GM15510 (cell line): ENCODE results near the gene HDGFL2.

ENCODE experiments used
- POLR2A ChIP-seq: IDR thresholded peaks from 3 replicates; pipeline ENCODE4 v1.6.1; 2011; ENCODE audit warnings: borderline replicate concordance; ENCODE audit not compliant: insufficient read length; ENCODE audit errors: extremely low read depth

HDGFL2 gene

DNA sequence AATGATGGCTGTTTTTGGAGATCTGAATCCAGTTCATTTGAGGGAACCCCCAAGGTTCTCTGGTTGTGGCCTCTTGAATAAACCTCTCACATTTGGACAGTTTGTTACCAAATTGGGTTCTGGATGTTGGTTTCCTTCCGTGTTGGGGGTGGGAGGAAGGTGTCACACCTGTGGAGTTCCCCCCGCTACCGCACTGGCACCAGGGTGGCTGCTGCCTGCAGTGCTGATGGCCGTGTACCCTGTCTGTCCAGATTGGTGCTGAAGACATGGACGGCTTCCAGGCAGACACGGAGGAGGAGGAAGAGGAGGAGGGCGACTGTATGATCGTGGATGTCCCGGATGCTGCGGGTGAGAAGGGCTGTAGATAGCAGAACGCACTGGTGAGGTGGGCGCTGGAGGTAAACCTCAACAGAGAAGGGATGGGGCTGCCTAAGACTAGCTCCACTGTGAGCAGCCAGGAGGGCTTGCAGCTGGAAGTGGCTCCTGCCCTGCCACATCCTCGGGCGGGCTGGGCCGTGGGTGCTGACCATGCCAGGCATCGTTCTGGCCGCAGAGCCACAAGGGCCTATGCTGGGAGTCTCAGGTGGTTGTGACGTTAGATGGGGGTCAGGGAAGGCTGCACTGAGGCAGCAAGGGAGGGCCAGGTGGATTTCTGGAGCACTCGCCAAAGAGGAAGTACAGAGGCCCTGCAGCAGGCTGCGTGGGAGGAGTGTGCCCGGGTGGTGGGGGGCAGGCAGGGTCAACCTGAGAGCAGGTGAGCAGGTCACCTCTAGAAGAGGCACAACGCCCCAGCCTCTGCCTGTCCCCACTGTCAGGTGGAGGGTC is 29.9 kb upstream of the HDGFL2 start:
- no peak for TF ChIP-seq POLR2A

DNA sequence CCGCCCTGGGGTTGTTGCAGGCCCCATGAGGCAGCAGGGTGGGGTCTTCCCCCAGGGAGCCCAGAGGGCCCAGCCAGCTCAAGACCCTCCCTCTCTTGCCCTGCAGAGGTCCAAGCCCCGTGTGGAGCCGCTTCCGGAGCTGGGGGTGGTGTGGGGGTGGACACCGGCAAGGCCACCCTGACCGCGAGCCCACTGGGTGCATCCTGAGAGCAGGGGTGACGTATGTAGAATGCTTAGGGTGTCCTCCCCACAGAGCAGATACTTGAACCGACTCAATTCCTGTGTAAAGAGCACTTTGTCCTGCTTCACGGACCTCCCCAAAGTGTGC is 29.3 kb upstream of the HDGFL2 start:
- TF ChIP-seq POLR2A: no peak

DNA sequence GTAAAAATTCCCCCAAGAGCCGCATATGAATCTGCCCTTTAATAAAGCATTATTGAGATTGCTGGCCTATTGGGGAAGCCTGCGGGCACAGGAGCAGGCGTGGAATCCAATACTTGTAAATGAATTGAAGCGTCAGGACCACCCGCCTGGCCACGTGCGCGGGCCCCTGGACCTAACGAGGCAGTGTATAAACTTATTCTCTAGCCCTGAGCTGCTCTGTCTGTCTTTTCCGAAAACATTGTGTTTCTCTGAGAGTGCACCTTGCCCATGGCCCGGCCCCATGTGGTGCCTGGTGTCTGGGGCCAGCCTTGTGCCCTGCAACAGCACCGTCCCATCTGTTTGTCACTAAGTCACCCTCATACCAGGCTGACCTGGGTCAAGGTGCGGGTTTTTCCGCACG is 28.9 kb upstream of the HDGFL2 start:
- TF ChIP-seq POLR2A: no peak

DNA sequence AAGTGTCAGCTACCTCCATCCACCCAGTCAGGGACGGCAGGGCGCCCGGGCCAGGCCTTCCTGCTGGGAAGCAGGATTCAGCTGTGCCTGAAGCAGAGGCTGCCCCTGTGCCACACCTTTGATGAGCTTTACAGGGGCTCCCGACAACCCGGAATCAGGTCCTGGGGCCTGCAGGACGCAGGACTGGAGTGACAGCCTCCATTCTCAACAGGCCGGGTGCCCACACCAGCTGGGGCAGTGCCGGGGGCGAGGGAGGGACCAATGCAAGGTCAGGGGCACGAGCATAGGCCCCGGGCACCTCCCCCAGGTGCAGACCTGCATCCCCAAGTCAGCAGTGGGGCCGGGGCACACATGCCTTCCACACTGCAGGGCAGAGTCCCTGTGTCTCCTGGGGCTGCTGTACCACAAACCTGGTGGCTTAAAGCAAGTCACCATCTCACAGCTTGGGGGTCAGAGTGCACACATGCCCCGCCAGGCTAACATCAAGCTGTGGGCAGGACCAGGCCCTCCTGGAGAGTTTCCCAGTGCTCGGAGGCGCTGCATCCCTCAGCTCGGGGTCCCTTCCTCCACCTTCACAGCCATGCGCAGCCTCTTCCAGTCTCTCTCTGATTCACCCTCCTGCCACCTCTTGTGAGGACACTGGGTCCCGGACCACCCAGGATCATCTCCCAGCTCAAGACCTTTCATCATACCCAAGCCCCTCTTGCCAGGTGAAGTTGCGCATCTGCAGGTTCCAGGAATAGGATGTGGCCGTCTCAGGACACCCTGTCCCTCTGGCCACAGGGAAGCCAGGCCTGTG is 27.9 kb upstream of the HDGFL2 start:
- TF ChIP-seq POLR2A: peak; percentile 12

DNA sequence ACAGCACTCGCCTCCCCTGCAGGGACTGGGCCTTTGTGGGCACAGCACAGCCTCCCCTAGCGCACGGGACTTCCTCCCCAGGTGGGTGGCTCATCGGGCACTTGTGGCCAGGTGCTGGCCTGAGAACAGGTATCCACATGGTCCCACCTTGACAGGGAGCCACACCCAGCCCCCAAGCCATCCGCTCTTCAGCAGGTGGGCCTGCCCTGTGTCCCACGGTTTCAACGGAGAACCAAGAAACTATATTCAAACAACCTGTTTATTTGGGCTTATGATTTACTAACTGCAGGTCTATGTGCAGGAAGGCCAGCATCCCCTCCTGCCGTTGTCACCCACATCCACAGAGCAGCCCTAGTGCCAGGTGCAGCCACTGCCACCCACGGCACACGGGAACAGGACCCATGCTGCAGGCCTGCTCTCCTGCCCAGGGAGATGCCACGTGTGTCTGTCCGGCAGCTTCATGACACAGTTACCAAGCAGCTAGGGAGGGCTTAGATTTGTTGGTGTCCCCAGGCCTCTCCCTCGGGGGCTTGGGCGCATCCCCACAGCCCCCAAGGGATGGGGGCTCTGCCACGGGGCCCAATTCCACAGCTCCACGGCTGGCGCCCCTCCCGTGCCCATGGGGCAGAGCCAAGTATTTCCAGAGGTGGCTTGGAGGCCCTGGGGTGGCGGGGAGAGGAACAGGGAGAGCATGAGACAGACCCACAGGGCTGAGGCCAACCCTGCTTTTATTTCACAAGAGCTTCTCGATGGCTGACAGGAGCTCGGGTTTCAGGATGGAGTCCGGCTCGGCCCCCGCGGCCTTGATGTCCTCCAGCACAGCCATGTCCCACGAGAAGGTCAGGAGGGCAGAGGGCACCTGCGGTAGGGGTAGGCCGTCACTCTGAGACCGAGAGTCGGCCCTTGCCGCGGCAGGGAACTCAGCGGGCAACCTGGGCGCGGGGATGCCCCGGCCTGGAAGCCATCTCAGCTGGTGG is 27.0 kb upstream of the HDGFL2 start:
- no peak for TF ChIP-seq POLR2A

DNA sequence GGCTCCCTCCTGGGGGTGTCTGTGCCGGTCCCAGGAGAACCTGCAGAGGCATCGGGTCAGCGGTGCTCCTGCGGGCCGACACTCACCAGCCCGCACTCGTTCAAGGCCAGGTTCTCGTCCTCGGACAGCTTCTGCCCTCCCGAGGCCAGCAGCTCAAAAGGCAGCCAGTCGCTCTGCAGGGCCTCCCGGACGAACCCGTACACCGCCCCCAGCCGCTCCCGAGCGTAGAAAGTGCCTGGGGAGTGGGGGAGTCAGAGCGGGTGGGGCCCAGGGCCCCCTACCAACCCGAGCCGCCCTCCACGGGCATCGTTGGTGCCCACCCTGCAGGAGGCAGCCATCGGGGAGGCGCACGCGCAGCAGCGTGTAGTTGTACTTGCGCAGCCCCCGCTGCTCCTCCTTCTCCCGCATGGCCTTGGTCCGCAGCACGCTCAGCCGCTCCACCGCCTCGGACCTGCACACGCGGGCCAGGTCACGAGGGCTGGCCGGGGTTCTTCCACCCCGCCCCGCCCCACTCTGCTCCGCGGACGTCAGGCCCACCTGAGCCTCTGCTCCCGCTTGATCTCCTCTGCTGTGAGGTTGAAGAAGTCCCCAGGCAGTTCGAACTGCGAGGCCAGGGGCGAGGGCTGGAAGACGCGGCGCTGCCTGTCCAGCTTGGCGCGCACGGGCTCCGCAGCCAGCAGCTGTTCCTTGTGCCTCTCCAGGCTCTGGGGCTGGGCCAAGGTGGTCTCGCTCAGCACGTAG is 26.0 kb upstream of the HDGFL2 start:
- no peak for TF ChIP-seq POLR2A

- TF ChIP-seq POLR2A: peak; percentile 8
Observed at GRCh38 chr19:4446704-4447200, 25.3 kb upstream of the HDGFL2 start.

- TF ChIP-seq POLR2A: no peak
Observed at GRCh38 chr19:4447327-4448146, 24.6 kb upstream of the HDGFL2 start.

DNA sequence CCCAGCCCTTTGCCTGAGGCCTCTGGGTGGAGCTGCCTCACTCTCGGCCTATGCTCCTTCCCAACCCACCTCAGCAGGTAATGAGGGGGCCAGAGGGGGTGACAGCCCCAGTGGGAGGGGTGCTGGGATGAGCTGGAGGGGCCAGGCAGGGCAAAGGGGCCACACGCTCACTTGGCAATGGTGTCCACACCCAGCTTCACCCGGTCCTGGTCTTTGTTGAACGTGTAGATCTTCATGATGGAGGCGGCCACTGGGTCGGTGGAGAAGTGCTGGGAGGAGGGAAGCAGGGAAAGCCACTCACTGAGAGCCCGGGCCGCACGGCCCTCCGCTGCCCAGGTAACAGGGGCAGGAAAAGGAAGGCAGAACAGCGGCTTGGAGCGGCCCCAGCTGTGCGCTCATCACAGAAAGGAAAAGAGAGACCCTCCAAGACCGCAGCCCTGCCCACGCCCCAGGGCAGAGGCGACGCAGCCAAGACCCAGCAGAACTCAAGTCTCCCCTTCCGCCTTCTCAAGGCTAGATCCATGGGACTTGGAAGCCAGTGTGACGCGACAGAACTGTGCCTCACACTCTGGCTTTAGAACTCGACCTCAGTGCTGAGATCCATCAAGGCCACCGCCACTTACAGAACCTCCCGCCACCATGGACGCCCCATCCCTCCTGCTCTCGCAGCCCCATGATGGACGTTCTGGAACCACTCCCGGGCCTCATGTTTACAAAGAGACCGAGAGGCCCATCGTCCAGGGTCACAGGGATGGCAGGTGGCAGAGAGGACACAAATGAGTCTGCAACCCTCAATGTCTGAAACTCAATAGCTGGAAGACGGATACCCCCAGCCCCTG is 23.7 kb upstream of the HDGFL2 start:
- no peak for TF ChIP-seq POLR2A

GRCh38 chr19:4449022-4449638 is 23.0 kb upstream of the HDGFL2 start:
- TF ChIP-seq POLR2A: peak; percentile 15

DNA sequence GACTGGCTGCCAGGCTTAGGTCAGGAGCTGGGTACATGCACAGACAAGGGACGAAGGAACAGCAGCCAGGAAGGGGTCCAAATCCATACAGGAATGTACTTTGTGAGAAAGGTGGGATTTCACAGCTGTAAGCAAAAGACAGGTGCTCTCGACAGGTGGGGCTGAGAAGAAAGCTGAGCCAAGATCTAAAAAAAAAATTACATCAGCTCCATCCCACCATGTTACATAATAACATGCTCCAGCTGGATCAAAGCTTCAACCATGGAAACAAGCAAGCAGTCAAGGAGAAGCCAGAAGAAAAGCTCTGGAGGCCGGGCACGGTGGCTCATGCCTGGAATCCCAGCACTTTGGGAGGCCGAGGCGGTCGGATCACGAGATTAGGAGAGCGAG is 22.5 kb upstream of the HDGFL2 start:
- no peak for TF ChIP-seq POLR2A
